SH-SY5Y (cell line): Measurements from ENCODE around the gene M6PR.

ENCODE experiments used
- GATA2 ChIP-seq: IDR thresholded peaks from 2 replicates; pipeline ENCODE4 v1.6.1; 2011; ENCODE audit warnings: mild to moderate bottlenecking, low read depth, low read length
- GATA3 ChIP-seq: IDR thresholded peaks from 2 replicates; pipeline ENCODE4 v1.6.1; 2011; ENCODE audit warnings: low read depth, mild to moderate bottlenecking, low read length, moderate library complexity

M6PR gene

DNA sequence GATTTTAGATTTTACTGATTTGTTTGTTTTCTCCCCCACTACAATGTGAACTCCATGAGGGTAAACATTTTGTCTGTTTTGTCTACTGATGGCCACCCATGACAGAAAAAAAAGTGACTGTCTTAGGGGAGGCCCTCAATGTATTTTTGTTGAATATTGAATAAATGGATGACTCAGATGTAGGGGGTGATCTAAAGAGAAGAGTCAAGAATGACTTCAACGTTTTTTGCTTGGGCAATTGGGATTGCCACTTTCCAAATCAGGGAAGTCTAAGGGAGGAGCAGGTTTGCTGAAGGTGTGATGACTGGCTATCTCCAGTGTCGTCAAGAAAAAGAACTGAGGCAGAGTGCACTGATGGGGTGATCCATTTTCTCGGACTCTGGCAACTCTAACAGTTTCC, 45.8 kb downstream of the M6PR start:
- no peak for TF ChIP-seq GATA3
- TF ChIP-seq GATA2 = no peak

DNA sequence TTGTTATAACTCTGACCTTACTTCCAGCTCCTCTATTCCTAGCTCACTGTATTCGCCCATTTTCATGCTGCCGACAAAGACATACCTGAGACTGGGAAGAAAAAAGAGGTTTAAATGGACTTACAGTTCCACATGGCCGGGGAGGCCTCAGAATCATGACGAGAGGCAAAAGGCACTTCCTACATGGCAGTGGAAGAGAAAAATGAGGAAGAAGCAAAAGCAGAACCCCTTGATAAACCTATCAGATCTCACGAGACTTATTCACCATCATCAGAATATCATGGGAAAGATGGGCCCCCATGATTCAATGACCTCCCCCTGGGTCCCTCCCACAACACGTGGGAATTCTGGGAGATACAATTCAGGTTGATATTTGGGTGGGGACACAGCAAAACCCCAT, 49.6 kb downstream of the M6PR start:
- TF ChIP-seq GATA2 (no peak), GATA3 (no peak)

GRCh38 chr12:8897081-8897480, 52.4 kb downstream of the M6PR start:
- TF ChIP-seq GATA2 (no peak), GATA3 (no peak)

DNA sequence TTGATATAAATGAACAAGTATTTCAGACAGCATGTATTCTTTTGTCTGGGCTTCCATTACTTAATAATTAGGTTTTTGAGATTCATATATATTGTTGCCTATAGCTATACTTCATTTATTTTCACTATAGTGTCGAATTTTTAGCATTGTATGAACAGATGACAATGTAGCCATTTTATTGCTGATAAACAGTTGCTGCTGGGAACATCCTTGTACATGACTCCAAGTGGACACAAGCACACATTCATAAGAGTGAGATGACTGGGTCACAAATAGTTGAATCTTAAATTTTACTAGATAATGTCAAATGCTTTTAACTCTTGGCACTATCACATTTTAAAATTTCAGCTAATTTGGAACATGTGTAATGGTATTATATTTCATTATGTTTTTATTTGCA, 54.5 kb downstream of the M6PR start:
- TF ChIP-seq GATA3 (no peak), GATA2 (no peak)

DNA sequence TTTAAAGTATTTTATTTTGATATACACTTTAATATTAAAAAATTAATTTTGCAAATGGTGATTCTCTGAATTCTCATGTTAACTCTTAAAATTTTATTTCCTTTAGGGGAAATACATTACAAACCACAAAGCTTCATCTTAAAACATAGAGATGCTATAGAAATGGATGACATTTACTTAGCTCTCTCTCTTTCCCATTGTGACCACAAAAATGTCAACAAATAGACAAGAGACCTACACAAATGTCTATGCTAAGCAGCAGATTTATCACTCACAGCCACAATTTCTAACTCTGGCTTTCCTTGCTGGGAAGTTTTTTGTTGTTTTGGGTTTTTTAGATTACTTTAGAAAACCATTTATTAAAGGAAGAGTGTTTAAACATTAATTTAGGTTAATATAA, 55.1 kb downstream of the M6PR start:
- no peak for TF ChIP-seq GATA2
- no peak for TF ChIP-seq GATA3

DNA sequence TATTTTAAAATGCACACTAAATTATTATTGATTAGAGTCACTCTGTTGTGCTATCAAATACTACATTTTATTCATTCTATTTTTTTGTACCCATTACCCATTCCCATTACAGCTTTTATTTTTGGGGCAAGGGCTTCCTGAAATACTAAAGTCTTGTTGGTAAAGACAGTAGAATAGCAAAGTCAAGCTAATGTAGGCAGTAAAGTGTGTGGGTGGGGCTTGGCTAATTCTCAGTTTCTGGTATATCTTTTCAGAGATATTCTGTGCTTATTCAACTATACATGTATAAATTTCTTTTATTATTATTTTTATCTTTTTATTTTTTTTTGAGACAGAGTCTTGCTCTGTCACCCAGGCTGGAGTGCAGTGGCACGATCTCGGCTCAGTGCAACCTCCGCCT, 57.5 kb downstream of the M6PR start:
- TF ChIP-seq GATA2 (no peak), GATA3 (no peak)
